PC-9 (cell line): ENCODE results near the gene CDC14A. TPM values are rescaled to one million over a fixed set of nuclear protein-coding genes. Genes with fewer than 3 reads are reported as not detected.

Experiments
- BruUV-seq: library from RNA; stranded (reverse); fragments of 400-500 nt; replicated peaks from 2 replicates; lab custom pipeline; 2021; lab: Mats Ljungman, UMichigan
- CTCF ChIA-PET: fragments of 300-600 bp; sonication (Branson Sonifier 250); formaldehyde crosslinking; loops from one replicate; lab custom pipeline; 2022; ENCODE audit warnings: antibody characterized with exemption; lab: Charles Lee
- POLR2A ChIA-PET: fragments of 300-600 bp; sonication (Branson Sonifier 250); formaldehyde crosslinking; loops from one replicate; lab custom pipeline; 2022; ENCODE audit warnings: antibody characterized with exemption; ENCODE audit not compliant: unreplicated experiment; lab: Charles Lee
- DNase-seq, 2 experiments: peaks; one replicate each; pipeline versions ENCODE4 v3.0.0 to v3.0.0-alpha.2; 2015 to 2022; ENCODE audit warnings: mixed read lengths in 1 of 2
- H2AFZ ChIP-seq: fragments of 200-600 bp; sonication (generic); 2 replicates; pipeline ENCODE4 v1.8.1; 2017; ENCODE audit warnings: antibody characterized with exemption
- H3F3A ChIP-seq: fragments of 200-600 bp; sonication (generic); 2 replicates; pipeline ENCODE4 v1.8.1; 2017; ENCODE audit warnings: antibody characterized with exemption, mild to moderate bottlenecking, low read depth; ENCODE audit not compliant: insufficient read depth
- H3K27ac ChIP-seq: fragments of 200-600 bp; sonication (generic); 2 replicates; pipeline ENCODE4 v1.6.1; 2016; ENCODE audit warnings: mixed run types
- H3K27me3 ChIP-seq: fragments of 200-600 bp; sonication (generic); 2 replicates; pipeline ENCODE4 v1.6.1; 2016; ENCODE audit warnings: low read depth, mixed run types; ENCODE audit not compliant: insufficient read depth
- H3K36me3 ChIP-seq: fragments of 200-600 bp; sonication (generic); 2 replicates; pipeline ENCODE4 v1.6.1; 2016; ENCODE audit warnings: low read depth, mixed run types
- H3K4me1 ChIP-seq: fragments of 200-600 bp; sonication (generic); replicated peaks from 2 replicates; pipeline ENCODE4 v1.6.1; 2016; ENCODE audit warnings: mixed run types; ENCODE audit not compliant: insufficient read depth
- H3K4me2 ChIP-seq: fragments of 200-600 bp; sonication (generic); 2 replicates; pipeline ENCODE4 v1.6.1; 2017; ENCODE audit warnings: mixed run types
- H3K4me3 ChIP-seq: fragments of 200-600 bp; sonication (generic); 2 replicates; pipeline ENCODE4 v1.6.1; 2016; ENCODE audit warnings: mixed run types
- H3K79me2 ChIP-seq: fragments of 200-600 bp; sonication (generic); 2 replicates; pipeline ENCODE4 v1.6.1; 2017; ENCODE audit warnings: low read depth, mixed run types
- H3K9me2 ChIP-seq: fragments of 200-600 bp; sonication (generic); 2 replicates; pipeline ENCODE4 v1.8.1; 2017; ENCODE audit warnings: mild to moderate bottlenecking; ENCODE audit not compliant: insufficient read depth
- H3K9me3 ChIP-seq: fragments of 200-600 bp; sonication (generic); 2 replicates; pipeline ENCODE4 v1.8.1; 2016; ENCODE audit warnings: low read depth; ENCODE audit not compliant: insufficient read depth
- H4K20me1 ChIP-seq: fragments of 200-600 bp; sonication (generic); 2 replicates; pipeline ENCODE4 v1.8.1; 2017; ENCODE audit not compliant: insufficient read depth
- EZH2 ChIP-seq: fragments of 200-600 bp; sonication (generic); IDR thresholded peaks from 2 replicates; pipeline ENCODE4 v1.8.0; 2017; ENCODE audit warnings: antibody characterized with exemption, low read depth
- intact Hi-C: fragments of 100-400 bp; cut with micrococcal nuclease; formaldehyde crosslinking; loops from one replicate; pipeline ENCODE4 v1.10.0; 2022; ENCODE audit not compliant: unreplicated experiment
- total RNA-seq: library from RNA; stranded (reverse); gene quantifications from 2 replicates; pipeline ENCODE4 v1.2.3, GENCODE V29; 2021
- TF ChIP-seq, protein P1 (sequence below): fragments of 200-600 bp; sonication (generic); conservative IDR thresholded peaks from 2 replicates; pipeline ENCODE4 v1.6.1; 2017; ENCODE audit warnings: mixed run types, antibody characterized with exemption, mild to moderate bottlenecking, moderate library complexity

The CDC14A gene
- total RNA-seq, 1 experiment from 2014 or later = 2.8 TPM

DNA sequence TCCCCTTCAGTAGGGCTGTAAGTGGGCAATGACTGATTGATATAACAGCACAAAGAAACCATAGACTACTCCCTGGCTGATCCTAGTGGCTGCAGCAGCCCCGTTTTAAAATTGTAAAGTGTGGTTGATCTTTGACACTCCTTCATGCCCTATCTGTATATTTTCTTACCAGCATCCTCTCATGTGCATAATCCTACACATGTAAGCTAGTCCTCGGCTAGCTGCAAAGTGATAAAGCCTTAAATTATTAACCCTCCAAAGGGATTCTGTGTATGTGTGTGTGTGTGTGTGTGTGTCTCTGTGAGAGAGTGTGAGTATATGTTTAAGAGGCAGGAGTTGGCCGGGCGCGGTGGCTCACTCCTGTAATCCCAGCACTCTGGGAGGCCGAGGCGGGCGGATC, 30.8 kb upstream of the CDC14A start:
- Histone ChIP-seq H3K9me3 (0 out of 2 replicates have a peak, but pooled peaks cover 7% of the 10 kb centered on the region), H3K27ac (no peak overlapping the region), H3K4me1 (peaks cover 15% of the 10 kb centered on the region), H3K4me3 (no peak overlapping the region), H3K9me2 (no peaks in the 10 kb centered on the region), H4K20me1 (no peaks in the 10 kb centered on the region), H3K79me2 (no peaks in the 10 kb centered on the region), H3K36me3 (no peaks in the 10 kb centered on the region), H3F3A (no peaks in the 10 kb centered on the region), H3K27me3 (no peaks in the 10 kb centered on the region), H2AFZ (no peak overlapping the region), H3K4me2 (no peak overlapping the region)
- TF ChIP-seq, protein P1, sequence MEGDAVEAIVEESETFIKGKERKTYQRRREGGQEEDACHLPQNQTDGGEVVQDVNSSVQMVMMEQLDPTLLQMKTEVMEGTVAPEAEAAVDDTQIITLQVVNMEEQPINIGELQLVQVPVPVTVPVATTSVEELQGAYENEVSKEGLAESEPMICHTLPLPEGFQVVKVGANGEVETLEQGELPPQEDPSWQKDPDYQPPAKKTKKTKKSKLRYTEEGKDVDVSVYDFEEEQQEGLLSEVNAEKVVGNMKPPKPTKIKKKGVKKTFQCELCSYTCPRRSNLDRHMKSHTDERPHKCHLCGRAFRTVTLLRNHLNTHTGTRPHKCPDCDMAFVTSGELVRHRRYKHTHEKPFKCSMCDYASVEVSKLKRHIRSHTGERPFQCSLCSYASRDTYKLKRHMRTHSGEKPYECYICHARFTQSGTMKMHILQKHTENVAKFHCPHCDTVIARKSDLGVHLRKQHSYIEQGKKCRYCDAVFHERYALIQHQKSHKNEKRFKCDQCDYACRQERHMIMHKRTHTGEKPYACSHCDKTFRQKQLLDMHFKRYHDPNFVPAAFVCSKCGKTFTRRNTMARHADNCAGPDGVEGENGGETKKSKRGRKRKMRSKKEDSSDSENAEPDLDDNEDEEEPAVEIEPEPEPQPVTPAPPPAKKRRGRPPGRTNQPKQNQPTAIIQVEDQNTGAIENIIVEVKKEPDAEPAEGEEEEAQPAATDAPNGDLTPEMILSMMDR = no peak
- no peak for TF ChIP-seq EZH2
- ChIA-PET POLR2A (interaction anchor here (0.6 kb wide), 1 partner anchor 18 kb away, joined by 4 read pairs; no protein-coding TSS in a partner anchor), CTCF (no interaction called here)
- BruUV-seq = no TSS peak
- DNase-seq = no peak
- intact Hi-C loops = no loop called here

DNA sequence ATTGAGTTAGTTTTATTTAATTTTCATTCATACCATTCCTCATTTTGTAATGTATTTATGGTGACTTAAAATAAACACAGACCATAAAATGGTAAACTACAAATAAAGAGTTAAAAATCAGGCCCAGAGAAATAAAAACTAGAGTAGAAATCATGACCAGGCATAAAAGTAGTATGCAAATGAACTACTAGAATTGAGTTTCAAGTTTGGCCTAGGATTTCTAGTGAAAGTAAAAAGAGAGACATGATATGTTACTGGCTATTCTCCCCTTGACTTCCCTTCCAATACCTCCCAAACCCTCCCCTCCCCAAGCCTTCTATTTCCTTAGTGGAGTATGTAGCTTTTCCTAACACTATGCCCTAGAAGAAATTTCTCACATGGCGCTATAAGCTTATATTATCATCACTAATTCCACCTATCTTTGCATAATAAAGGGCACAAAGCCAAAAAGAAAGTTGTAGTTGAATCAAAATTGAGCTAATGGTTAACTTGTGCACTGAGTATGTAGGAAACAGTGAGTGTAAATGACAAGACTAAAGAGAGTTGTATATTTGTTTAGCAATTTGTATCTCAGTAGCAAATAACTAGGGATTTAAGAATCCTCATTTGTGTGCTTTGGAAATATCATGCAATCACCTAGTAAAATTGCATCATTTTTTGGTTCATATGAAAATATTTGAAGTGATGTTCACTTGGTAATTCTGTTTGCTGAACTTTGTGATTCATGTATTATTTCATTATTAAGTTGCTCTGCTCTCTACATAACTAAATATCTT, 29.7 kb upstream of the CDC14A start:
- POLR2A ChIA-PET = interaction anchor here (0.6 kb wide), 1 partner anchor 886 kb away, joined by 4 read pairs; no protein-coding TSS in a partner anchor
- Histone ChIP-seq H2AFZ (peak overlapping the region; percentile 69), H4K20me1 (no peaks in the 10 kb centered on the region), H3K4me3 (no peak overlapping the region), H3K4me1 (peaks cover 15% of the 10 kb centered on the region), H3K27ac (peak overlapping the region; percentile 18; the same call in 1 of the 2 replicates), H3K9me3 (no peaks in the 10 kb centered on the region), H3K36me3 (no peaks in the 10 kb centered on the region), H3K27me3 (no peaks in the 10 kb centered on the region), H3K4me2 (peak overlapping the region; percentile 15; the same call in 1 of the 2 replicates), H3K79me2 (no peaks in the 10 kb centered on the region), H3K9me2 (no peaks in the 10 kb centered on the region), H3F3A (no peaks in the 10 kb centered on the region)
- CTCF ChIA-PET = no interaction called here
- no peak for DNase-seq
- TF ChIP-seq, protein P1 = no peak
- TF ChIP-seq EZH2 = no peak
- intact Hi-C loops = no loop called here
- no TSS peak for BruUV-seq

DNA sequence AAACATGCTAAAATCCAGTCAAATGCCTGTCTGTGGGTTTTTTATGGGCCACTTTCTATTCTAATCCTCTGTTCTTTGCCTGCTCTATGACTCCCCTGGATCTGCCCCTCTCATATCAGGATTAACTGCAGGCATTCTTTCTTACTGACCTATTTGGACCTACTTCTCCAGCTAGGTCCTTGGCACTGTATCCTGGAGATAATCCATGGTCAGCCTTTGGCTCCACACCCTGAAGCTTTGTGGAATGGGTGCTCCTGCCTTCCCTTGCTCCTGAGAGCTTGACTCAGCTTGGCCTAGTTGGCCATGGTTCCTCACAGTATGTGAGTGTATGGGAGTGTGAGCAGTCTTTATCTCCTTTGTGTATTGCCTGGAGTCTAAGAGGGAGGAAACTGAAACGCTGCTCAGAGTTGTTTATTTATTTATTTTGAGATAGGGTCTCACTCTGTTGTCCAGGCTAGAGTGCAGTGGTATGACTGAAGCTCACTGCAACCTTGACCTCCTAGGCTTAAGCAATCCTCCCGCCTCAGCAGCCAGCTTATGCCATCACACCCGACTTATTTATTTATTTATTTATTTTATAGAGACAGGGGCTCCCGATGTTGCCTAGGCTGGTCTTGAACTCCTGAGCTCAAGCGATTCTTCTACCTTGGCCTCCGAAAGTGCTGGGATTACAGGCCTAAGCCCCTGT, 28.7 kb upstream of the CDC14A start:
- TF ChIP-seq, protein P1 = no peak
- TF ChIP-seq EZH2 = no peak
- Histone ChIP-seq H3K4me2 (no peak overlapping the region), H3K9me3 (no peaks in the 10 kb centered on the region), H3F3A (no peaks in the 10 kb centered on the region), H4K20me1 (no peaks in the 10 kb centered on the region), H3K36me3 (no peaks in the 10 kb centered on the region), H3K4me3 (no peak overlapping the region), H3K79me2 (no peaks in the 10 kb centered on the region), H3K27me3 (no peaks in the 10 kb centered on the region), H3K27ac (no peak overlapping the region), H3K9me2 (no peaks in the 10 kb centered on the region), H2AFZ (peak overlapping the region; percentile 69; the same call in 1 of the 2 replicates), H3K4me1 (peaks cover 15% of the 10 kb centered on the region)
- intact Hi-C loops = no loop called here
- POLR2A ChIA-PET = no interaction called here
- no TSS peak for BruUV-seq
- CTCF ChIA-PET = no interaction called here
- no peak for DNase-seq
